GM21529 (cell line): ENCODE measurements around the gene CTNNA3.

Experiments used
- ATAC-seq: cut with Tn5 transposase; IDR thresholded peaks from one replicate; pipeline ENCODE4 v1.9.1; 2021; ENCODE audit not compliant: unreplicated experiment

The CTNNA3 gene

GRCh38 chr10:66836057-66836456, 859.9 kb downstream of the CTNNA3 start:
- ATAC-seq: no peak

GRCh38 chr10:66835400-66835799, 860.6 kb downstream of the CTNNA3 start:
- ATAC-seq: no peak

- ATAC-seq: no peak
Observed at GRCh38 chr10:66834802-66835201, 861.2 kb downstream of the CTNNA3 start.

- no peak for ATAC-seq
Observed at GRCh38 chr10:66833861-66834260, 862.1 kb downstream of the CTNNA3 start.

GRCh38 chr10:66832781-66833422, 863.1 kb downstream of the CTNNA3 start:
- no peak for ATAC-seq

GRCh38 chr10:66828957-66829356, 867.0 kb downstream of the CTNNA3 start:
- ATAC-seq: no peak

- no peak for ATAC-seq
Observed at GRCh38 chr10:66827353-66827752, 868.6 kb downstream of the CTNNA3 start.

- ATAC-seq: no peak
Observed at GRCh38 chr10:66823301-66823700, 872.7 kb downstream of the CTNNA3 start.

- no peak for ATAC-seq
Observed at GRCh38 chr10:66822801-66823200, 873.2 kb downstream of the CTNNA3 start.

- ATAC-seq: no peak
Observed at GRCh38 chr10:66819691-66820090, 876.3 kb downstream of the CTNNA3 start.

GRCh38 chr10:66813122-66813521, 882.9 kb downstream of the CTNNA3 start:
- ATAC-seq: no peak

- no peak for ATAC-seq
Observed at GRCh38 chr10:66811211-66811610, 884.8 kb downstream of the CTNNA3 start.

GRCh38 chr10:66809402-66809801, 886.6 kb downstream of the CTNNA3 start:
- ATAC-seq: no peak

GRCh38 chr10:66805612-66806011, 890.4 kb downstream of the CTNNA3 start:
- no peak for ATAC-seq

GRCh38 chr10:66804962-66805361, 891.0 kb downstream of the CTNNA3 start:
- ATAC-seq: no peak

GRCh38 chr10:66803174-66803573, 892.8 kb downstream of the CTNNA3 start:
- ATAC-seq: no peak

GRCh38 chr10:66799474-66799873, 896.5 kb downstream of the CTNNA3 start:
- ATAC-seq: no peak

- ATAC-seq: no peak
Observed at GRCh38 chr10:66795866-66796265, 900.1 kb downstream of the CTNNA3 start.

GRCh38 chr10:66792441-66792840, 903.6 kb downstream of the CTNNA3 start:
- no peak for ATAC-seq

GRCh38 chr10:66788178-66788987, 907.6 kb downstream of the CTNNA3 start:
- no peak for ATAC-seq

- ATAC-seq: no peak
Observed at GRCh38 chr10:66786709-66787108, 909.3 kb downstream of the CTNNA3 start.

GRCh38 chr10:66784770-66785169, 911.2 kb downstream of the CTNNA3 start:
- no peak for ATAC-seq

- ATAC-seq: no peak
Observed at GRCh38 chr10:66783316-66783715, 912.7 kb downstream of the CTNNA3 start.
